ENCODE data around the gene DOK6. TPM values are rescaled to one million over a fixed set of nuclear protein-coding genes. Genes with fewer than 3 reads are reported as not detected.

DOK6 gene
- total RNA-seq, 6 experiments from 2014 or later: not detected

DNA sequence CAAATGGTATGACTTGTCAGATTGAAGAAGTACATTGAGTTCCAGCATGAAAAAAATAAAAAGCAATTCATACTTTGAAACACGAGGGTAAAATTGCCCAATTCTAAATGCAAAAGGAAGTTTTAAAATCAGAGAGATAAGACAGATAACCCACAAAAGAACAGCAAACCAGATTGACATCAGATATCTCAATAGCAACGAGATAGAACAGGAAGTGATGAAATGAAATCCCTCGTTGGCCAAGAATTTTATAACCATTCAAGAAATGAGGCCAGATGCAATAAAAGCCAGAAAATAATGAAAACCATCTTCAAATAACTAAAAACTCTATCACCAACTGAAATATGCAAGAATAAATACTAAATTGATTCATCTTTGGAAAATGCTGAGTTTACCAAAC lies 374.1 kb downstream of the DOK6 start:
- Mint-ChIP-seq H3K36me3 (ENCODE audit: low read depth) (no peaks in the 10 kb centered on the region), H3K4me1 (ENCODE audit: low read depth) (no peaks in the 10 kb centered on the region), H3K9me3 (no peaks in the 10 kb centered on the region), H3K27ac (no peak overlapping the region), H3K4me3 (no peak overlapping the region), H3K27me3 (ENCODE audit: insufficient read depth) (no peaks in the 10 kb centered on the region)
- TF ChIP-seq, protein P1, sequence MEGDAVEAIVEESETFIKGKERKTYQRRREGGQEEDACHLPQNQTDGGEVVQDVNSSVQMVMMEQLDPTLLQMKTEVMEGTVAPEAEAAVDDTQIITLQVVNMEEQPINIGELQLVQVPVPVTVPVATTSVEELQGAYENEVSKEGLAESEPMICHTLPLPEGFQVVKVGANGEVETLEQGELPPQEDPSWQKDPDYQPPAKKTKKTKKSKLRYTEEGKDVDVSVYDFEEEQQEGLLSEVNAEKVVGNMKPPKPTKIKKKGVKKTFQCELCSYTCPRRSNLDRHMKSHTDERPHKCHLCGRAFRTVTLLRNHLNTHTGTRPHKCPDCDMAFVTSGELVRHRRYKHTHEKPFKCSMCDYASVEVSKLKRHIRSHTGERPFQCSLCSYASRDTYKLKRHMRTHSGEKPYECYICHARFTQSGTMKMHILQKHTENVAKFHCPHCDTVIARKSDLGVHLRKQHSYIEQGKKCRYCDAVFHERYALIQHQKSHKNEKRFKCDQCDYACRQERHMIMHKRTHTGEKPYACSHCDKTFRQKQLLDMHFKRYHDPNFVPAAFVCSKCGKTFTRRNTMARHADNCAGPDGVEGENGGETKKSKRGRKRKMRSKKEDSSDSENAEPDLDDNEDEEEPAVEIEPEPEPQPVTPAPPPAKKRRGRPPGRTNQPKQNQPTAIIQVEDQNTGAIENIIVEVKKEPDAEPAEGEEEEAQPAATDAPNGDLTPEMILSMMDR (IDR thresholded peaks at IDR 0.05): no peak
- no peak for DNase-seq

DNA sequence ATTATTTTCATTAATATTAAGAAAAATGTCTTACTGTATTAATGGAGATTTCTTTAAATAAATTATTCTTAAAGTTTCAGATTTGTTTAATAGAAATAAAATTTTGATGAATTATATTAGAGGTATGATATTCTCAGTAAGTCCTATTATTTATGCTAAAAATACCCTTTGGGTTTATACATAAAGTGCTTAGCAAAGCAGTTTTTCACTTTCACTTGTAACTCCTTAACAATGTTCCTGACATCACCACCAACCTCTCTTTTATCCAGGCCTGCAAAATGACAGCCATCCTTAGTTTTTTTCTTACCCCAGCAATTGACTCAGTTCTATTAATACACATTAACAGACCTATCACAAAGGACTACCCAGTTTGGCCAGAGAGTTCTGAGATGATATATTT lies 376.6 kb downstream of the DOK6 start:
- H3K27ac Mint-ChIP-seq: no peak overlapping the region
- no peaks in the 10 kb centered on the region for H3K9me3 Mint-ChIP-seq
- no peaks in the 10 kb centered on the region for H3K27me3 Mint-ChIP-seq (ENCODE audit: insufficient read depth)
- no peaks in the 10 kb centered on the region for H3K4me1 Mint-ChIP-seq (ENCODE audit: low read depth)
- DNase-seq: no peak
- H3K36me3 Mint-ChIP-seq (ENCODE audit: low read depth): no peaks in the 10 kb centered on the region
- no peak overlapping the region for H3K4me3 Mint-ChIP-seq
- TF ChIP-seq, protein P1 (IDR thresholded peaks at IDR 0.05): no peak

DNA sequence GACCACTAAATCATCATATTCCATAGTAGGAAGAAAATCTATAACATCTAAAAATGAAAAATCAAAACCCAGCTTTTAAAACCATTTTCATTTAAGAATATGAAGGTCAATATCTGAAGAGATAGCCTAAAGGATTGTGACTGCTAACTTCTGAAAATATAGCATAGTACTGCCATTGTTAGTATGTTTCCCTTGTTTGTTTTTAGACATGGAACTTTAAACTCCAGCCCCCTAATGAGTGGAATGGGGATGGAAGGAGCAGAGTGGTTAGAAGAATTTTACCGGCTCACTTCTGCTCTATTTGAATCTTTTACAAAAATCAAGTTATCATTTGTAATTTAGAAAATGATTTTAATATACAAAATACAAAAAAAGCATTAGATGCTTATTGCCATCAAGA lies 378.0 kb downstream of the DOK6 start:
- no peak for DNase-seq
- no peaks in the 10 kb centered on the region for H3K4me1 Mint-ChIP-seq (ENCODE audit: low read depth)
- H3K27me3 Mint-ChIP-seq (ENCODE audit: insufficient read depth): no peaks in the 10 kb centered on the region
- H3K36me3 Mint-ChIP-seq (ENCODE audit: low read depth): no peaks in the 10 kb centered on the region
- no peak overlapping the region for H3K4me3 Mint-ChIP-seq
- no peak overlapping the region for H3K27ac Mint-ChIP-seq
- H3K9me3 Mint-ChIP-seq: no peaks in the 10 kb centered on the region
- TF ChIP-seq, protein P1 (IDR thresholded peaks at IDR 0.05): no peak

DNA sequence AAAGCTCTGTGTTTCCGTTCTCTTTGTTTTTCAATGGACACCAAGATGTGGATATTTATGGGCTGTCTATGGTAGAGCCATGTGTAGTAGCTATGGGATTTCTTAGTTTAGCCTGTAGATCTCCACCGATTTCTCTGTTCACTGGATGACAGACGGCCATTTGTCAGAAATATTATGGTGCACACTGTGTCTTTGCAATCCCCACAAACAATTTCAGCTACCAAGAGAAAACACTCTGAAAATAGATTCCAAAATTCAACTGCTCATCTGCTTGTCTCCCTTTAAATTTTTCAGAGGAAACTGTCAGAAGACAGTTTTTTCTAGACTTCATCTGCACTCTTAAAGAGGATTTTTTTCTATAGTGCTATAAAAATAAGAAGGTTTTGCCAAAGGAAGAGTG lies 380.2 kb downstream of the DOK6 start:
- Mint-ChIP-seq H3K9me3 (no peaks in the 10 kb centered on the region), H3K4me1 (ENCODE audit: low read depth) (no peaks in the 10 kb centered on the region)
- TF ChIP-seq, protein P1 (IDR thresholded peaks at IDR 0.05): no peak

DNA sequence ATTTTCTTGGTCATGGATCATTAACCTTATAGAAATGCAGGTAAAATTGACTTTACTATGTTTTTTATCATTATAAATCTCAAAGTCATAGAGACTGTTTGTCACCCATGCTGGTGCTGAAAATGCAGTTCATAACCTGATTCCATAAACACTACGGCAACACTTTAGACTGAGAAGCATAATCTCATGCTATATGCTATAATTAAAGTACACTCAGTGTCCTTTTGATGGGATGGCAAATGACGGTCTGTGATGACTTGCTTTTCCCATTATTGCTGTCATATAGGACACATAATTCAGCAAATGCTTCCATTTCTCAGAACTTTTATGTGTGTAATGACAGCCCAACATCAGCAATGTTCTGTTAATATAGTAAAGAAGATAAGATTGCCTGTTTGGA lies 384.1 kb downstream of the DOK6 start:
- Mint-ChIP-seq H3K27me3 (ENCODE audit: insufficient read depth) (no peaks in the 10 kb centered on the region), H3K9me3 (no peaks in the 10 kb centered on the region), H3K36me3 (ENCODE audit: low read depth) (no peaks in the 10 kb centered on the region), H3K27ac (no peak overlapping the region), H3K4me3 (no peak overlapping the region), H3K4me1 (ENCODE audit: low read depth) (peaks cover 7% of the 10 kb centered on the region)
- TF ChIP-seq, protein P1 (IDR thresholded peaks at IDR 0.05): no peak
- no peak for DNase-seq

More for the DNA sequence above, 380.2 kb downstream of the DOK6 start:
- no peak for DNase-seq
- H3K27me3 Mint-ChIP-seq (ENCODE audit: insufficient read depth): no peaks in the 10 kb centered on the region
- no peak overlapping the region for H3K27ac Mint-ChIP-seq
- no peak overlapping the region for H3K4me3 Mint-ChIP-seq
- H3K36me3 Mint-ChIP-seq (ENCODE audit: low read depth): no peaks in the 10 kb centered on the region

DNA sequence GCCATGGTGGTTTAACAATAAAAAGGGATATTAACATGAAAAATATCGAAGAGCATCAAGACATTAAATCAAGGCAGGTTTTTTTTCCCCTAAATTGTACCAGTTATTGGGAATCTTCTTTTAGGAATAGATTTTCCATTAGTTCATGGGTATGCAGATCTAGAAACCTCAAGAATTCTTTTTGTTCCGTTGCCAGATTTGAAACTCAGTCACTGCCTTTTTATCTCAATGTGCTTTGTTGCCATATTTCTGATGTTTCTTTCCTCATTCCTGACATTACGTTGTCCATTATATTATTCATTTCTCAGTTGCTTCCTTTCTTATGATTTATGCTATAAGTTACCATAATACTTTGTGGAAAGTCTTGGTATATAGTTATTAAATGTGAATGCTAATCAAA lies 384.8 kb downstream of the DOK6 start:
- Mint-ChIP-seq H3K36me3 (ENCODE audit: low read depth) (no peaks in the 10 kb centered on the region), H3K27me3 (ENCODE audit: insufficient read depth) (no peaks in the 10 kb centered on the region), H3K4me1 (ENCODE audit: low read depth) (peaks cover 7% of the 10 kb centered on the region), H3K4me3 (no peak overlapping the region), H3K27ac (no peak overlapping the region), H3K9me3 (no peaks in the 10 kb centered on the region)
- DNase-seq: no peak
- TF ChIP-seq, protein P1 (IDR thresholded peaks at IDR 0.05): no peak
